Mesothelial cell of epicardium (in vitro differentiated cells): Measurements from ENCODE around the gene PTPRT. TPM values are rescaled to one million over a fixed set of nuclear protein-coding genes. Genes with fewer than 3 reads are reported as not detected.

Experiments
- DNase-seq, 2 experiments: peaks; one replicate each; pipeline ENCODE4 v3.0.0; 2021; ENCODE audit warnings: low spot score in 2 of 2; ENCODE audit not compliant: unreplicated experiment in 2 of 2
- H3K27ac Mint-ChIP-seq: 2 replicates; pipeline ENCODE4 v1.8.0; 2021; ENCODE audit warnings: mixed read lengths
- H3K27me3 Mint-ChIP-seq: 2 replicates; pipeline ENCODE4 v1.8.0; 2021; ENCODE audit warnings: low read depth, mixed read lengths
- H3K36me3 Mint-ChIP-seq: 2 replicates; pipeline ENCODE4 v1.8.0; 2021; ENCODE audit warnings: mixed read lengths
- H3K4me1 Mint-ChIP-seq: 2 replicates; pipeline ENCODE4 v1.8.0; 2021; ENCODE audit warnings: mixed read lengths
- H3K4me3 Mint-ChIP-seq: 2 replicates; pipeline ENCODE4 v1.8.0; 2021; ENCODE audit warnings: mild to moderate bottlenecking, moderate library complexity, mixed read lengths
- H3K9me3 Mint-ChIP-seq: 2 replicates; pipeline ENCODE4 v1.8.0; 2021; ENCODE audit warnings: mixed read lengths
- total RNA-seq: library from RNA; stranded (reverse); gene quantifications from 3 replicates; pipeline ENCODE4 v1.2.1, GENCODE V29; 2021
- TF ChIP-seq, protein P1 (sequence below): fragments of 200-600 bp; sonication (generic); IDR thresholded peaks from one replicate; pipeline ENCODE4 v1.5.0; 2021; ENCODE audit warnings: antibody characterized with exemption; ENCODE audit not compliant: unreplicated experiment

The PTPRT gene
- total RNA-seq, 1 donor from 2014 or later = 0.80 TPM

DNA sequence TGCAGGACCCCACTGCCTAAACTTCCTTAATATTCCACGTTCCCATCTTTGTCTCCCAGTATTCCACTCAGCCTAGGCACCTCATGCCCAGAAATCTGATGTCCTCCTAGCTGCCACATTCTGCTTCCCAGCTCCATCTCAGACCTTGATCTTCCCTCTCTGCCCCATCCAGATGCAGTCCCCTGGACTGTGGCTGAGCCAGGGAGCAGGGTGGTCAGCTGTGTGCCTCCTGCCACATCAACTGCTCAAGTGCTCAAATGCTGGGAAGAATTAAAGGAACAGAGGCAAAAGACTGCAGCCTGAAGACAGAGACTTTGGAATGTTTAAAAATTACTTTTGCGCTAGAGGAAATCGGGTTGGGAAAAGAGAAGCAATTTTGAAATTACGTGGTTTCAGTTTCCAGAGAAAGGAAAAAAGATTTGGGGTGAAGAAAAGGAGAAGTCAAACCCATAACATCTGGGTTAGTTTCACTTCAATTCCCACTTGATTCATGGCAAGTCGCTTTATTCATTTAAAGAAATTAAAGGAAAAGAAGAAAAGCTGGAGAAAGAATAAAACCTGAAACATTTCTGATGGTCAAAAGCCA, 704.8 kb downstream of the PTPRT start:
- Mint-ChIP-seq H3K27me3 (peaks cover 41% of the 10 kb centered on the region), H3K4me3 (no peak overlapping the region), H3K4me1 (no peaks in the 10 kb centered on the region), H3K27ac (no peak overlapping the region), H3K36me3 (no peaks in the 10 kb centered on the region), H3K9me3 (no peaks in the 10 kb centered on the region)
- TF ChIP-seq, protein P1, sequence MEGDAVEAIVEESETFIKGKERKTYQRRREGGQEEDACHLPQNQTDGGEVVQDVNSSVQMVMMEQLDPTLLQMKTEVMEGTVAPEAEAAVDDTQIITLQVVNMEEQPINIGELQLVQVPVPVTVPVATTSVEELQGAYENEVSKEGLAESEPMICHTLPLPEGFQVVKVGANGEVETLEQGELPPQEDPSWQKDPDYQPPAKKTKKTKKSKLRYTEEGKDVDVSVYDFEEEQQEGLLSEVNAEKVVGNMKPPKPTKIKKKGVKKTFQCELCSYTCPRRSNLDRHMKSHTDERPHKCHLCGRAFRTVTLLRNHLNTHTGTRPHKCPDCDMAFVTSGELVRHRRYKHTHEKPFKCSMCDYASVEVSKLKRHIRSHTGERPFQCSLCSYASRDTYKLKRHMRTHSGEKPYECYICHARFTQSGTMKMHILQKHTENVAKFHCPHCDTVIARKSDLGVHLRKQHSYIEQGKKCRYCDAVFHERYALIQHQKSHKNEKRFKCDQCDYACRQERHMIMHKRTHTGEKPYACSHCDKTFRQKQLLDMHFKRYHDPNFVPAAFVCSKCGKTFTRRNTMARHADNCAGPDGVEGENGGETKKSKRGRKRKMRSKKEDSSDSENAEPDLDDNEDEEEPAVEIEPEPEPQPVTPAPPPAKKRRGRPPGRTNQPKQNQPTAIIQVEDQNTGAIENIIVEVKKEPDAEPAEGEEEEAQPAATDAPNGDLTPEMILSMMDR = no peak
- DNase-seq = no peak

GRCh38 chr20:42484335-42484734, 705.4 kb downstream of the PTPRT start:
- Mint-ChIP-seq H3K36me3 (no peaks in the 10 kb centered on the region), H3K4me3 (no peak overlapping the region), H3K27me3 (peaks cover 37% of the 10 kb centered on the region), H3K27ac (no peak overlapping the region), H3K4me1 (no peaks in the 10 kb centered on the region), H3K9me3 (no peaks in the 10 kb centered on the region)
- no peak for DNase-seq
- TF ChIP-seq, protein P1 = no peak

DNA sequence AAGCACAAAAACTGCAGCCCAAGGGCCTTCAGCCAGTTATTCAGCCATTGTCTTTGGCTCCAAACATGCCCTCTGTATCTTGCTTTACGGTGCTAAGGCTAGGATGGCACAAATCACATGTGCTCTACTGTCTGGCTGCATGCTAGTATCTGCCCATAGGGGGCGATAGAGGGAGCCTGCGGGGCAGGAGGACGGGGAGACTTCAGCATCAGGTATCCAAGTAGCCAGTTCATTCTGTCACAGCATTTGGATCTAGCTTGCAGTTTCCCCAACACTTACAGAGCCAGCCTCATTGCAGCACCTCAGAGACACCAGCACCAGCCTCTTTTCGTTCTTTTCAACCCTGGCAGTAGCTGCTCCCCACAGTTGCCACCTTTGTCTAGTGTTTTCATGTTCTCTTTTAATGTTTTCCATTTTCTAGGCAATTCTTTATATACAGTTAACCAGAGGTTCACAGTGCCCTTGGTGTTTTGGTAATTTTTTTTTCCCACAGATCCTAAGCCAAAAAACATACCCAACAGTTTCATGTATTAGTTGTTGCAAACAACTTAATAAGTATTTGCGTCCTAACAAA, 705.9 kb downstream of the PTPRT start:
- peaks cover 42% of the 10 kb centered on the region for H3K27me3 Mint-ChIP-seq
- H3K27ac Mint-ChIP-seq = no peak overlapping the region
- TF ChIP-seq, protein P1 = peak; percentile 21
- H3K4me1 Mint-ChIP-seq = no peaks in the 10 kb centered on the region
- no peak for DNase-seq
- H3K4me3 Mint-ChIP-seq = no peak overlapping the region
- no peaks in the 10 kb centered on the region for H3K9me3 Mint-ChIP-seq
- H3K36me3 Mint-ChIP-seq = no peaks in the 10 kb centered on the region

- Mint-ChIP-seq H3K4me3 (no peak overlapping the region), H3K27me3 (peaks cover 46% of the 10 kb centered on the region), H3K4me1 (no peaks in the 10 kb centered on the region), H3K9me3 (no peaks in the 10 kb centered on the region), H3K36me3 (no peaks in the 10 kb centered on the region), H3K27ac (no peak overlapping the region)
- DNase-seq = no peak
- TF ChIP-seq, protein P1 = no peak
These were observed 706.9 kb downstream of the PTPRT start for GRCh38 chr20:42482808-42483207.

- H3K27ac Mint-ChIP-seq = no peak overlapping the region
- H3K36me3 Mint-ChIP-seq = no peaks in the 10 kb centered on the region
- TF ChIP-seq, protein P1 = no peak
- no peak overlapping the region for H3K4me3 Mint-ChIP-seq
- H3K4me1 Mint-ChIP-seq = no peaks in the 10 kb centered on the region
- H3K9me3 Mint-ChIP-seq = no peaks in the 10 kb centered on the region
- peaks cover 24% of the 10 kb centered on the region for H3K27me3 Mint-ChIP-seq
- DNase-seq = no peak
These were observed 713.9 kb downstream of the PTPRT start for GRCh38 chr20:42475773-42476172.
